Forelimb muscle (tissue), 1 donor: ENCODE results near the gene LHX1. TPM values are rescaled to one million over a fixed set of nuclear protein-coding genes. Genes with fewer than 3 reads are reported as not detected.

Experiments
- DNase-seq: peaks from one replicate; pipeline ENCODE4 v3.0.0-alpha.2; 2013; ENCODE audit warnings: low read depth
- polyA plus RNA-seq: library from polyadenylated mRNA; unstranded; fragments of 120-200 nt; gene quantifications from one replicate; pipeline ENCODE4 v1.2.1, GENCODE V29; 2013; ENCODE audit not compliant: insufficient read length

LHX1 gene
- polyA plus RNA-seq, 1 donor: not detected

- no peak for DNase-seq
These were observed 35.0 kb downstream of the LHX1 start for GRCh38 chr17:36972186-36972700.

DNA sequence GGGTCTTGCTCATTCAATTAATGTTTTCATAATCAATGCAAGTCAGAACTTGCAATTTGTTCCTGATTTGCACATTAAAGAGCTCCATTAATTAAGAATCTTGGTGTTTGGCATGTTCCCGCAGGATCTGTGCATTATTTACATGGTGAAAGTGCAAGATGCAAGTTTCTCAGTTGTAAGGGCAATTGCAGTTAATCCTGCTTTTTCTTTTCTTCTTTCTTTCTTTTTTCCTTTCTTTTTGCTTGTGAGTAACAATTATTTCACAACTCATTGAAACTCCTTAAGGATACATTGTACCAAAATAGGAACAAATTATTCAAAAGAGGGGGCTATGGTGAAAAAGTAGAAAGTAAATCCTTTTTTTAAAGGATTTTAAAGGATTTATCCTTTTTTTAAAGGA lies 35.6 kb downstream of the LHX1 start:
- DNase-seq: no peak

DNA sequence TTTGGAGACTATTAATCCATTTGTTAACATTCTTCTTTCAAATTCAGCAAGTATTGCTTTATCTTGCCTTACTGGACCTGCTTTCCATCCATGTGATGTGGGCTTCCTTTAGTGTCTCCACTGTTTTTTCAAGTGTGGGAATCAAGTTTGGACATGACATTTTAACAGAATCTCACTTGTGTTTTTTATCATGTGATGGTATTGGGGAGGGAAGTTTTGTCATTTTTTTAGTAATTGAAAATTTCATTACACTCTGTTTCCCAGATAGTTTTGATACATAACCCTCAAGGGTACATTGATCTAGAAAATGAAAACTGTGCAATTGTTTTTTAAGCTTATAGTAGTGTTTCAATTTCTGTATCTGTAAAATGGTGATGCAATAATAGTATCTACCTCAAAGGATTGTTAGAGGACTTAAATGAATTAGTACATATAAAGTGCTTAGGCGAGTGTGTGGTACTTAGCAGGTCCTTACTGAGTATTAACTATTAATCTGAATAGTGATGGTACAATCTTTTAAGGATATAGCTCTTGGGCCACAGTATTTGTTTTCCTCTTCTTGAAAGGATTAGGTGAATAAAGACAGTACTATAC lies 38.7 kb downstream of the LHX1 start:
- DNase-seq: no peak

- DNase-seq: no peak
These were observed 39.8 kb downstream of the LHX1 start for GRCh38 chr17:36977066-36977465.

DNA sequence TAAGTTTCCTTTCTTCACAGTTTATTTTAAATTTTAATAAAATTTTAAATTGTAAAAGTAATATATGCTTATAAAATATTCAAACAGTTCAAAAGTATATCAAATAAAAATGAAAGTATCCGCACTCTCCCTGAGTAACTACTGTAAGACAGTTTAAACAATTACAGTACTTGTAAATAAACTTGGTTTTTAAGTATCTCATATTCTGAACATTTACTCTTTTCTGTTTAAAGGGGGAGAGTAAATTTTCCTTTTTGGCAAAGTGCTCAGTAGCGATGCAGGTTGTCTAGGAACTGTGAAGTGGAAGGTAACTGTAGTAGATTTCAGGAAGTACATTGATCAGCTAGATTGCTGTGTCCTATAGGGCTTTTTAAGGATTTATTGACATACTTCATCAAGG lies 40.3 kb downstream of the LHX1 start:
- no peak for DNase-seq

DNA sequence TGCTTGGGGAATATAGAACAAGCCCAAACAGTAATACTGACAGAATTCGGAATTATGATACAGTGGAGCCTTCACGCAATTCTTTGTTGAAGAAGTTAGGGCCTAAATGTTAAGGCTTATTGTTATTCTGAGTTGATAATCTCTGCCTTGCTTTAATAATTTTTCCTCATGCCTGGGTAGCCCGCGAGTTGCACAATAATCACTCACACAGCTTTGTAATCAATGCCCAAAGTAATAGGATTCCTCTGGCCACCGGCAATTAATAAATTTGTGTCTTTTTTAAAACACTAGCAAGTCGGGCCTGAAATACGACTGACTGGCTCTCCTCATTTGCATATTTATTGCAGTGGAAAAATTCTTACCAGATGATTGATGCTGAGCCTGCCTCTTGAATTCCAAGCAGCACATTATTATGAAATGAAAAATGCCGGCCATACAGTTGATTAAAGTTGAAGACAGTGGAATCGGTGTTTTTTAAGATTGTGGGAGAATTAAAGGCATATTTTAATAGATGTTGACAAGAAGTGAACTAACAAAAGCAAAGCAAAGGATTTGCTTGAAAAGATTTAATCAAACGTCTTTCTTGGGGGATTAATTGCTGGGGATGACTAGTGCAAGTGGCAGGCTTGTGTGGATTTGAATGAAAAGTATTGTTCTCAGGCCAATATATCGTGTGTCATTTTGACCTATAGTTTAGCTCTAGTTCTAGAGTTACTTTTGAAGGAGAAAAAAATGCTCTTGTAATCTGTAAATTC lies 41.7 kb downstream of the LHX1 start:
- DNase-seq: no peak

DNA sequence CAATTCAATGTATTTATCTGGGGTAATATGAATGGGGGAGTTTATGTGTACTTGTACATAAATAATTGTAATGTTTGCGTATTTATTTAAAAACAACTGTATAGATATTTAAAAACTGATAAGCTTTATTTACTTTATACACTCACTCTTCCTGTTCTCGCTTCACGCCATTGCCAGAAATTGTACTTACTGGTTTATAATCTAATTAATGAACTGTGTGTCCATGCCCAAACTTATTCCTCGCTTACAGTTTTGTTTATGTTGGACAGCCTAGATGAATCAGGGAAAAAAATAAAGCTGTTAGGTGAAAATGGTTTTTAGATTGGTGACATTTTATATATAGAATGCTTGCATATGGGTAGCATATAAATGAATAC lies 42.3 kb downstream of the LHX1 start:
- DNase-seq: no peak

GRCh38 chr17:36980280-36980761 lies 43.0 kb downstream of the LHX1 start:
- no peak for DNase-seq

GRCh38 chr17:36983618-36984017 lies 46.3 kb downstream of the LHX1 start:
- DNase-seq: no peak

- DNase-seq: no peak
These were observed 51.9 kb downstream of the LHX1 start for GRCh38 chr17:36989173-36989572.

DNA sequence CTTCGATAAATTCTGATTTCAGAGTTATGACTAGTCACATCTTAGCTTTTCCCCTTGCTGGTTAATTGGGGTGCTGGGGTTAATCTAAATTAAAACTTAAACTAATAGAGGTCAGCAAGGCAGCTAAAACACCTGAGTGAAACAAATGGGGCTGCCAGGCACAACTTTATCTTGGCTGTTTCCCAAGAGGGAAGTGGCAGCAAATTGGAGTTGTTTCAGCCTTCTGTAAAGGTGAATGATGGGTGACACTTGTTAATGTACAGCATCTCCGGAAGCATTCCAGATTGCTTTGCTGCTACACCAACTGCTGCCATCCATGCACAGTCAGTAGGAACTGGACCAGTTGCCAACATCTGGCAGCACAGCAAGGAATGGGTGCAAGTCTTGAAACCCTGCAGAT lies 55.4 kb downstream of the LHX1 start:
- DNase-seq: no peak

DNA sequence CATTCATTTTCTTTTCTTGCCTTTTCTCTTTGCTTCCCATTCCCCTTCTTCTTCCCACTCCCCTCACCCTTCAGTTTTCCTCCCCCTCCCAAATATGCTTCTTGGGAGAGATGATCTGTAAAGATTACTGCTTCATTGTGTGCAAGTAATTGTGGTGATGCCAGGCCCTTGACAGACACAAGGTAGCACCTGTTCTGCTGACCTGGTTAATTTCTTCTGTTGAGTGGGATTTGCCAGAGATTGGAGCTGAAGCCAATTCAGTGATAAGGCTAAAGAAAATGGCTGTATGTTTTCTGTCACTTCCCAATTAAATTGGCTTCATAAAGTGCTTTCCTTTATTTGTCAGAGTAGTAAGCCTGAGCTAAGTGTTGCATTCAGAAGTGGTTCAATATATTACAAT lies 56.0 kb downstream of the LHX1 start:
- no peak for DNase-seq

Other genes with a start within 250 kb of the LHX1 start
- 22.4 TPM for gene AATF, start 11.5 kb downstream of the LHX1 start, polyA plus RNA-seq